K562 (cell line): ENCODE results near the gene MID1IP1. TPM values are rescaled to one million over a fixed set of nuclear protein-coding genes. Genes with fewer than 3 reads are reported as not detected.

Experiments used
- ATF2 ChIP-seq: sonication (generic); formaldehyde crosslinking; IDR thresholded peaks from 2 replicates; pipeline ENCODE4 v1.8.1; 2022; ENCODE audit warnings: missing genetic modification reagents
- CGGBP1 ChIP-seq: fragments of 250-450 bp; sonication (Bioruptor Pico); IDR thresholded peaks from 2 replicates; pipeline ENCODE4 v1.9.0; 2021; ENCODE audit warnings: mild to moderate bottlenecking
- DDX20 ChIP-seq: fragments of 450-650 bp; IDR thresholded peaks from 2 replicates; pipeline ENCODE4 v1.6.1; 2016; ENCODE audit warnings: missing genetic modification characterization, low read depth, mild to moderate bottlenecking, missing compliant biosample characterization, moderate library complexity
- ELF4 ChIP-seq: fragments of 450-650 bp; formaldehyde crosslinking; IDR thresholded peaks from 2 replicates; pipeline ENCODE4 v1.4.0; 2022; ENCODE audit warnings: missing genetic modification characterization
- FOXK2 ChIP-seq, 2 experiments: fragments of 450-650 bp; IDR thresholded peaks in 1 of 2; conservative IDR thresholded peaks in 1 of 2; 2 replicates each; pipeline ENCODE4 v1.6.1; 2016; ENCODE audit warnings: low read depth in 2 of 2, mild to moderate bottlenecking in 1 of 2
- GABPB1 ChIP-seq: sonication (generic); formaldehyde crosslinking; IDR thresholded peaks from 2 replicates; pipeline ENCODE4 v1.8.0; 2022; ENCODE audit warnings: mild to moderate bottlenecking, missing genetic modification reagents
- HNRNPH1 ChIP-seq: fragments of 200-400 bp; formaldehyde crosslinking; optimal IDR thresholded peaks from 2 replicates; pipeline ENCODE3; 2017; ENCODE audit warnings: low read depth, mild to moderate bottlenecking, low read length, moderate library complexity
- MCM7 ChIP-seq, 2 experiments: fragments of 450-650 bp; IDR thresholded peaks; 2 replicates each; pipeline ENCODE4 v1.6.1; 2016 to 2018
- MEF2D ChIP-seq: conservative IDR thresholded peaks from 2 replicates; pipeline ENCODE4 v1.6.1; 2016; ENCODE audit warnings: low read depth, missing genetic modification characterization, missing compliant biosample characterization
- NR1H2 ChIP-seq: sonication (generic); formaldehyde crosslinking; IDR thresholded peaks from 2 replicates; pipeline ENCODE4 v1.4.0; 2020; ENCODE audit warnings: mild to moderate bottlenecking, missing genetic modification reagents
- PHF21A ChIP-seq: fragments of 450-650 bp; IDR thresholded peaks from 2 replicates; pipeline ENCODE4 v1.6.1; 2017; ENCODE audit warnings: low read depth, borderline replicate concordance
- RREB1 ChIP-seq: fragments of 250-450 bp; sonication (Bioruptor Pico); IDR thresholded peaks from 2 replicates; pipeline ENCODE4 v1.4.0; 2020
- SETDB1 ChIP-seq: IDR thresholded peaks from one replicate; pipeline ENCODE4 v1.6.1; 2012; ENCODE audit warnings: low read length, control low read depth, inconsistent platforms
- SMARCA5 ChIP-seq: fragments of 450-650 bp; IDR thresholded peaks from 2 replicates; pipeline ENCODE4 v1.6.1; 2016
- VEZF1 ChIP-seq: fragments of 200-800 bp; sonication (Bioruptor generic); IDR thresholded peaks from 2 replicates; pipeline ENCODE4 v1.6.1; 2017; ENCODE audit warnings: missing genetic modification characterization, missing compliant biosample characterization
- ZBTB34 ChIP-seq: fragments of 250-450 bp; sonication (Bioruptor Pico); IDR thresholded peaks from 2 replicates; pipeline ENCODE4 v1.8.0; 2021; ENCODE audit warnings: mild to moderate bottlenecking, moderate library complexity
- ZFX ChIP-seq: sonication (generic); formaldehyde crosslinking; IDR thresholded peaks from 2 replicates; pipeline ENCODE4 v1.8.0; 2022; ENCODE audit warnings: mild to moderate bottlenecking, missing genetic modification reagents, moderate library complexity
- ZNF324 ChIP-seq: fragments of 250-450 bp; sonication (Bioruptor Pico); IDR thresholded peaks from 2 replicates; pipeline ENCODE4 v1.4.0; 2020; ENCODE audit warnings: mild to moderate bottlenecking
- polyA plus RNA-seq, 8 experiments: library from polyadenylated mRNA; depleted of rRNA in 4 of 8; stranded (reverse) in 5 of 8; unstranded in 3 of 8; fragments of >200 nt; fragmentation: Nextera tagmentation in 2 of 8; fragmentation: Illumina TruSeq in 1 of 8; extraction: Ambion mirVana in 2 of 8; extraction: Trizol in 1 of 8; gene quantifications; 2 replicates each; pipeline versions ENCODE4 v1.2.1 to v1.2.3, GENCODE V29; 2011 to 2014; ENCODE audit warnings: inconsistent platforms in 1 of 8, missing spikeins in 1 of 8
- total RNA-seq, 7 experiments: library from RNA; depleted of rRNA in 6 of 7; stranded (reverse); fragments of >200 nt in 6 of 7; fragmentation: Illumina TruSeq in 2 of 7; extraction: Trizol in 2 of 7; gene quantifications; 2 replicates each; pipeline versions ENCODE4 v1.2.1 to v1.2.3, GENCODE V29; 2011 to 2021; ENCODE audit warnings: low replicate concordance in 1 of 7

MID1IP1 gene
- total and polyA plus RNA-seq, 9 of the 15 experiments (the other 6 are each of a cell fraction or from before 2014, with no cell fraction given) = 0.51 to 102 (median 27.5) TPM

- no peak for TF ChIP-seq PHF21A
- peak; percentile 93 for TF ChIP-seq FOXK2 (conservative IDR thresholded peaks at IDR 0.05 in 1 of 2, IDR thresholded peaks at IDR 0.05 in 1 of 2; ENCODE audit: low read depth in 2 of 2)
- no peak for TF ChIP-seq RREB1 (CRISPR knock-in tag)
- TF ChIP-seq CGGBP1 (CRISPR knock-in tag) = no peak
- TF ChIP-seq GABPB1 (CRISPR knock-in tag) = peak; percentile 51; the same call in 1 of the 2 replicates
- TF ChIP-seq ZFX (CRISPR knock-in tag) = peak; percentile 53
- TF ChIP-seq HNRNPH1 = no peak
- TF ChIP-seq SETDB1 = no peak
- peak; percentile 75 for TF ChIP-seq VEZF1
- no peak for TF ChIP-seq SMARCA5
- TF ChIP-seq NR1H2 (CRISPR knock-in tag) = no peak
- no peak for TF ChIP-seq ZBTB34 (CRISPR knock-in tag)
- TF ChIP-seq ZNF324 = no peak
- TF ChIP-seq MEF2D = 0 out of 2 replicates have a peak, but pooled peaks have one; percentile 21
- TF ChIP-seq DDX20 (tag) = no peak
- TF ChIP-seq MCM7 (IDR thresholded peaks at IDR 0.05) = no peak
- TF ChIP-seq ELF4 (CRISPR knock-in tag) = 0 out of 2 replicates have a peak, but pooled peaks have one; percentile 18
- no peak for TF ChIP-seq ATF2 (CRISPR knock-in tag)
Observed at GRCh38 chrX:38817004-38817703, 15.9 kb downstream of the MID1IP1 start (continued).
